ENCODE results near the gene GRAMD1A. TPM values are rescaled to one million over a fixed set of nuclear protein-coding genes. Genes with fewer than 3 reads are reported as not detected.
"Not testable (repeated sequence)": the region's sequence is repeated elsewhere in the genome, so short reads cannot be mapped to it uniquely, and the experiment has no call there.

The GRAMD1A gene
- polyA plus RNA-seq, 1 of the 3 experiments (the other 2 are of a cell fraction): 81.9 TPM

- CTCF ChIA-PET: interaction anchor here (0.9 to 4.0 kb wide), 3 partner anchors 9 to 211 kb away, joined by 3 to 24 read pairs (median 5); no protein-coding TSS in a partner anchor
These were observed 48.8 kb downstream of the GRAMD1A start for GRCh38 chr19:35048911-35049411.

GRCh38 chr19:35049456-35049855 lies 49.3 kb downstream of the GRAMD1A start:
- TF ChIP-seq SIN3A (IDR thresholded peaks at IDR 0.05; ENCODE audit: borderline replicate concordance, low read depth, low read length): no peak
- no peak for TF ChIP-seq CHD2 (IDR thresholded peaks at IDR 0.05; ENCODE audit: low read length, partially characterized antibody)
- TF ChIP-seq GABPA (IDR thresholded peaks at IDR 0.05; ENCODE audit: low read depth): no peak
- no peak for TF ChIP-seq TCF12 (IDR thresholded peaks at IDR 0.05)
- no peak for TF ChIP-seq RAD21 (IDR thresholded peaks at IDR 0.05; ENCODE audit: low read length)
- Histone ChIP-seq H3K4me1 (ENCODE audit: control insufficient read depth in 1 of 2, insufficient read depth in 2 of 2, low read depth in 1 of 2, low read length in 1 of 2) (peaks cover 0 to 8% of the 10 kb centered on the region in 2 experiments; a peak in 1 of 4 replicates), H3K4me2 (no peak overlapping the region), H4K20me1 (ENCODE audit: insufficient read depth) (no peaks in the 10 kb centered on the region), H3K36me3 (replicated peaks in 1 of 2; ENCODE audit: control insufficient read depth in 1 of 2, insufficient read depth in 2 of 2, low read length in 1 of 2) (no peaks in the 10 kb centered on the region), H3K4me3 (ENCODE audit: low read depth in 2 of 2, low read length in 1 of 2) (no peak overlapping the region), H3K9me2 (no peaks in the 10 kb centered on the region), H3K79me2 (ENCODE audit: insufficient read depth) (no peaks in the 10 kb centered on the region), H3K9me3 (no peaks in the 10 kb centered on the region), H3K27me3 (ENCODE audit: insufficient read depth) (no peaks in the 10 kb centered on the region), H3K27ac (ENCODE audit: low read depth in 2 of 2, low read length in 1 of 2) (no peak overlapping the region), H3F3A (replicated peaks; ENCODE audit: insufficient read depth) (no peaks in the 10 kb centered on the region), H3K9ac (no peak overlapping the region), H2AFZ (ENCODE audit: low read depth) (no peak overlapping the region)
- CTCF ChIA-PET: interaction anchor here (1.2 to 4.0 kb wide), 2 partner anchors 17 to 36 kb away, joined by 3 to 24 read pairs; no protein-coding TSS in a partner anchor
- no peak for DNase-seq
- 55% methylated on average over 5 of the region's 5 CpGs for WGBS (ENCODE audit: low lambda C conversion rate)
- POLR2A ChIA-PET: no interaction called here

More at GRCh38 chr19:35048911-35049411, 48.8 kb downstream of the GRAMD1A start:
- Histone ChIP-seq H3K79me2 (ENCODE audit: insufficient read depth) (no peaks in the 10 kb centered on the region), H3K9ac (no peak overlapping the region), H3K27ac (ENCODE audit: low read depth in 2 of 2, low read length in 1 of 2) (no peak overlapping the region), H3K4me2 (no peak overlapping the region), H3K4me3 (ENCODE audit: low read depth in 2 of 2, low read length in 1 of 2) (no peak overlapping the region), H3K4me1 (ENCODE audit: control insufficient read depth in 1 of 2, insufficient read depth in 2 of 2, low read depth in 1 of 2, low read length in 1 of 2) (peaks cover 0 to 8% of the 10 kb centered on the region in 2 experiments; a peak in 1 of 4 replicates), H3K27me3 (ENCODE audit: insufficient read depth) (no peaks in the 10 kb centered on the region), H2AFZ (ENCODE audit: low read depth) (no peak overlapping the region), H3K36me3 (replicated peaks in 1 of 2; ENCODE audit: control insufficient read depth in 1 of 2, insufficient read depth in 2 of 2, low read length in 1 of 2) (no peaks in the 10 kb centered on the region), H3K9me2 (no peaks in the 10 kb centered on the region), H3K9me3 (no peaks in the 10 kb centered on the region), H4K20me1 (ENCODE audit: insufficient read depth) (no peaks in the 10 kb centered on the region), H3F3A (replicated peaks; ENCODE audit: insufficient read depth) (no peaks in the 10 kb centered on the region)
- POLR2A ChIA-PET: no interaction called here
- TF ChIP-seq NFIC (IDR thresholded peaks at IDR 0.05; ENCODE audit: borderline replicate concordance) (no peak), EZH2phosphoT487 (IDR thresholded peaks at IDR 0.05; ENCODE audit: borderline replicate concordance, low read depth) (no peak), TEAD4 (IDR thresholded peaks at IDR 0.05; ENCODE audit: borderline replicate concordance, insufficient read depth) (no peak), SMC3 (IDR thresholded peaks at IDR 0.05; ENCODE audit: low read depth, low read length) (no peak), ELF1 (IDR thresholded peaks at IDR 0.05) (no peak), MAX (IDR thresholded peaks at IDR 0.05; ENCODE audit: low read depth) (no peak)
- WGBS (ENCODE audit: low lambda C conversion rate): 63% methylated on average over 8 of the region's 12 CpGs
- DNase-seq: no peak

GRCh38 chr19:35050662-35051061 lies 50.5 kb downstream of the GRAMD1A start:
- H3K4me3 ChIP-seq (ENCODE audit: low read depth in 2 of 2, low read length in 1 of 2); H3K79me2 ChIP-seq (ENCODE audit: insufficient read depth); H3K4me2 ChIP-seq; H3K9me3 ChIP-seq; H3K27me3 ChIP-seq (ENCODE audit: insufficient read depth); H3K9me2 ChIP-seq; H3F3A ChIP-seq (replicated peaks; ENCODE audit: insufficient read depth); H3K4me1 ChIP-seq (ENCODE audit: control insufficient read depth in 1 of 2, insufficient read depth in 2 of 2, low read depth in 1 of 2, low read length in 1 of 2); H3K9ac ChIP-seq; DNase-seq; POLR2A ChIA-PET; H3K27ac ChIP-seq (ENCODE audit: low read depth in 2 of 2, low read length in 1 of 2); H2AFZ ChIP-seq (ENCODE audit: low read depth); H3K36me3 ChIP-seq (replicated peaks in 1 of 2; ENCODE audit: control insufficient read depth in 1 of 2, insufficient read depth in 2 of 2, low read length in 1 of 2); H4K20me1 ChIP-seq (ENCODE audit: insufficient read depth): not testable (repeated sequence)
- WGBS (ENCODE audit: low lambda C conversion rate): 92% methylated on average over 2 of the region's 2 CpGs
- CTCF ChIA-PET: interaction anchor here (1.2 to 9.9 kb wide), 3 partner anchors 7 to 37 kb away, joined by 3 to 86 read pairs (median 24); partner anchors contain the start of gene HPN

- H3K9ac ChIP-seq; H3K4me1 ChIP-seq (ENCODE audit: control insufficient read depth in 1 of 2, insufficient read depth in 2 of 2, low read depth in 1 of 2, low read length in 1 of 2); POLR2A ChIA-PET; H3K27me3 ChIP-seq (ENCODE audit: insufficient read depth); H2AFZ ChIP-seq (ENCODE audit: low read depth); H3K79me2 ChIP-seq (ENCODE audit: insufficient read depth); H3F3A ChIP-seq (replicated peaks; ENCODE audit: insufficient read depth); H3K36me3 ChIP-seq (replicated peaks in 1 of 2; ENCODE audit: control insufficient read depth in 1 of 2, insufficient read depth in 2 of 2, low read length in 1 of 2); H4K20me1 ChIP-seq (ENCODE audit: insufficient read depth); H3K9me2 ChIP-seq; H3K27ac ChIP-seq (ENCODE audit: low read depth in 2 of 2, low read length in 1 of 2); H3K4me2 ChIP-seq; H3K4me3 ChIP-seq (ENCODE audit: low read depth in 2 of 2, low read length in 1 of 2); DNase-seq; H3K9me3 ChIP-seq: not testable (repeated sequence)
- WGBS (ENCODE audit: low lambda C conversion rate): 82% methylated on average over 4 of the region's 4 CpGs
- CTCF ChIA-PET: interaction anchor here (4.0 to 9.9 kb wide), 2 partner anchors 8 to 16 kb away, joined by 24 to 86 read pairs; partner anchors contain the start of gene HPN
These were observed 51.1 kb downstream of the GRAMD1A start for GRCh38 chr19:35051268-35051667.

Data from SK-N-SH (cell line).